GM19240 (cell line): ENCODE results near the gene VTCN1.
"Not testable (repeated sequence)": the region's sequence is repeated elsewhere in the genome, so short reads cannot be mapped to it uniquely, and the experiment has no call there.

Experiments
- DNase-seq: peaks from one replicate; pipeline ENCODE4 v3.0.0; 2011; ENCODE audit warnings: low spot score; ENCODE audit not compliant: insufficient read length

Gene VTCN1, protein sequence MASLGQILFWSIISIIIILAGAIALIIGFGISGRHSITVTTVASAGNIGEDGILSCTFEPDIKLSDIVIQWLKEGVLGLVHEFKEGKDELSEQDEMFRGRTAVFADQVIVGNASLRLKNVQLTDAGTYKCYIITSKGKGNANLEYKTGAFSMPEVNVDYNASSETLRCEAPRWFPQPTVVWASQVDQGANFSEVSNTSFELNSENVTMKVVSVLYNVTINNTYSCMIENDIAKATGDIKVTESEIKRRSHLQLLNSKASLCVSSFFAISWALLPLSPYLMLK

DNA sequence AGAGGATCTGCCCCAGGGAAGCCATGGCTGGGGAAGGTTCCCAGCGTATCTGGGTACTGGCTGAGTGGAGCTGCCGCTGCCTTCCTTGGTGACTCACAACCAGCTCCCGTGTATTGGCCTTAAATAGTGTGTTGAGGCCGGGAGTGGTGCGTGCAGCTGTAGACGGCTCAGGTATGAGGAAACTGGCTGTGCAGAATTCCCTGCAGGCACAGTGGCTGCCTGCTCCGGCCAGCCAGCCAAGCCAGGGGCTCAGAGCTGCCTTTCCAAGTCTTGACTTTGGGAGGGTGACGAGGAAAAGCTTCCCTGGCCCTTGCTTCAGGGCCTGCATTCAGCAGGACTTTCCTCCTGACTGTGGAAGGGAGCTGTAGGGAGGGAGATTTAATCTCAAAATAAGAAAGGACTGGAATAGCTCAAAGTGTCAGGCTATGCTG, at the start of gene VTCN1:
VTCN1 (minus strand) TSS at position 97 of the 431 bp plus-strand sequence; CDS start at position 25, 72 bp downstream.
- DNase-seq, result no peak

DNA sequence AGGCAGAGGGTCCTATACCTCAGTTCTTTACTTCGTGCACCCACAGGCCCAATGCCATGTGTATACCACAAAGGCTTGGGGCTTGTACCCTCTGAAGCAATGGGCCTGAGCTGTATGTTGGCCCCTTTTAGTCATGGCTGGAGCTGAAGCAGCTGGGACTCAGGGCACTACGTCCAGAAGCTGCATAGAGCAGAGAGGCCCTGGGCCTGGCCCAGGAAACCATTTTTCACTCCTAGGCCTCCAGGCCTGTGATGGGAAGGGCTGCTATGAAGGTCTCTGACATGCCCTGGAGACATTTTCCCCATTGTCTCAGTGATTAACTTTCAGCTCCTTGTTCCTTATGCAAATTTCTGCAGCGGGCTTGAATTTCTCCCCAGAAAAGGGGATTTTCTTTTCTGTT, 48.1 kb upstream of the VTCN1 start:
- DNase-seq, result no peak

DNA sequence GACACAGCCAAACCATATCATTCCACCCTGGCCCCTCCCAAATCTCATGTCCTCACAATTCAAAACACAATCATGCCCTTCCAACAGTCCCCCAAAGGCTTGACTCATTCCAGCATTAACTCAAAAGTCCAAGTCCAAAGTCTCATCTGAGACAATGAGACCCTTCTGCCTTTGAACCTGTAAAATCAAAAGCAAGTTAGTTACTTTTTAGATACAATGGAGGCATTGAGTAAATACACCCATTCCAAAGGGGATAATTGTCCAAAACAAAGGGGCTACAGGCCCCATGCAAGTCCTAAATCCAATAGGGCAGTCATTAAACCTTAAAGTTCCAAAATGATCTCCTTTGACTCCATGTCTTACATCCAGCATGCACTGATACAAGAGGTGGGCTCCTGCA, 47.3 kb upstream of the VTCN1 start:
- DNase-seq, result not testable (repeated sequence)

DNA sequence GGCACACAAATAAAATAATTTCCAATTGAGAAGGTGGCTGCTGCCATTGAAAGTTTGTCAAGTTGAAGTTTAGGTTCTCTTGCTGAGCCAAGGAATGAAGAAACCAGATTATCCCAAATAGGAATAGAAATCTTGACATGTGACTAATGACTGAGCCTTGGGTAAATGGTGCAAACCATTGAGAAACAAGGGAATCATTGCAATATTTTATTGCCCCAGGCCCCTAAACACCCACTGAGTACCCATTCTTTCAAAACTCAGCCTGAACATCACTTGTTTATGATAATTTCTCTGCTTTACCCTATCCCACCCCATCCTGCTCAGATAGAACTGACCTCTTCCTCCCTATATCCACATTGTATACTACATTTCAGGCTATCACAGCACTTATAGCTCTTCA, 46.6 kb upstream of the VTCN1 start:
- DNase-seq, result no peak

DNA sequence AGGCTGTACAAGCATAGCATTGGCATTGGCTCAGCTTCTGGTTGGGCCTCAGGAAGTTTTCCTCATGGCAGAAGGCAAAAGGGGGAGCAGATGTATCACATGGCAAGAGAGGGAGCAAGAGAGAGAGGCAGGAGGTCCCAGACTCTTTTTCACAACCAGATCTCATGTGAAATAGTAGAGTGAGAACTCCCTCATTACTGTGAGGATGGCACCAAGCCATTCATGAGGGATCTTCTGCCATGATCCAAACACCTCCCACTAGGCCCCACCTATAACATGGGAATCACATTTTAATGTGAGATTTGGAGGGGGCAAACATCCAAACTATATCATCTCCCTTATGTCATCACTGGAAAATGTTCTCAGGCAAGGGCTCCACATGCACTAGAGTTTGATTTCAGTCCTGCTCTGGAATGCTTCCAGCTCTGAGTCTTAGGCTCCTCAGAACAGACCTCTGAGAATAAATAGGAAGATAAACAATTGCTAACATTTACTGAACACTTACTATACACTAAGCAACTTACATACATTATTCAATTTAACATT, 39.4 kb upstream of the VTCN1 start:
- no peak for DNase-seq

DNA sequence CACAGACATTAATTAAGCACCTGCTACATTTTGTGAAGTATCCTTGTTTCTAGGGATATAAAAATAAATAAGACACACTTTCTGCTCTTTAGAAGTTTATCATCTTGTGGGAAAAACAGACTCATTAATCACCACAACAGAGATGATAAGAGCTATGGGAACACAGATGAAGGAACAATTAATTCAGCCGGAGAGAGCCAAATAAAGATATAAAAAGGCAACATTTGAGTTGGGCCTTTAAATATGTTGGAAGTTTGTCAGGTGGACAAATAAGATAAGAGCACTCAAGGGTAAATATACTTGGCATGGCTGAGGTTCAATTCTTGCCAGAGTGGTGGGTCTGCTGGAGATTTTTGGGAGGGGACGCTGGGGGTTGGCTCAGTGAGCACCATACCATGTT, 34.2 kb upstream of the VTCN1 start:
- no peak for DNase-seq

DNA sequence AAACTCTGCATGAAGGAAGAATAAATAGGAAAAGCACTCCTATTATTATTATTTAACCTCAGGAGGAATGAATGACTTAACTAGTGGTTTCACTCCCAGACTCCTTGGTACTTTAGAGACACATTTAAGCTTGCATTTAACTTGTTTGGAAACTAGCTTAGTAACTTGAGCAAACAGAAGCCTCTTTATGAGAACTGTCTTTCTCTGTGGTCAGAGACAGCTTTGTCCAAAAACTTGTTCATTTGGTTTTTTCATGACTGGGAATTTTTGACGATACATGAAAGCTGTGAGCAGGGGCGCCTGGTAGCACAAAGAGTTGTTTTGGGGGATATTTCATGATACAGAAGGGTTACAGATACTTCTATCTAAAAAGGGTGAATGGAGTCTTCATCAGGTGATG, 33.6 kb upstream of the VTCN1 start:
- DNase-seq, result no peak

DNA sequence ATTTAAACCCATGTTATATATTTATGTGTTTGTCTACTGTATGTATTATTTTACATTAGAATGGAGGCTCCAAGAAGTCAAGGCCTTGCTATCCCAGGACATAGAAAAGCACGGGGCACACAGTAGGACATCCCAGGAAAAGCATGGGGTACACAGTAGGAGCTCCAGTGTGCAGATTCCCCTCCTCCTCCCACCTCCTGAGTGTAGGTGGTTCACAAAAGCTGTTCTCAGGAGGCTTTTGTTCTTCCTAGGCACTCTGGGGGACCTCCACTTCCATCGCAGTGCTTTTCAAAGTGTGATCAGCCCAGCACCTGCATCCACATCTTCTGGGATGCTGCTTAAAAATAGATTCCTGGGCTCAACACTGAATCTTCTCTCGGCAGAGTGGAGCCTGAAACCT, 30.8 kb upstream of the VTCN1 start:
- no peak for DNase-seq

DNA sequence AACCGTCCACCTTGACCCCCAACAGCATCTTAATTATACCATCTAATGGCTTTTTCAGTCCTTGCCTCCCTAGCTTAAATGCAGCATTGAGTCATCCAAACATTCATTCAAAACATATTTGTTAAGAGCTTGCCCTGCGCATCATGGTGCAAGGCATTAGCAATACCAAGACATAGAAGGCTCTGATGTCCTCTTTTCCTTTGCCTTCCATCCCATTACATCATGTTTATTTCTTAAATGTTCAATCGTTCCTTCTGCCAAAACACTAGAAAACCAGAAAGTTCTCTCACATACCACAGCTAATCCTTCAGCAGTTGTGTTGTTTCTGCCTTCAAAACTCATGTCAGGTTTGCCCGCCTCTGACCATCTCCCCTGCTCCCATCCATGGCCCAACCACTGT, 29.8 kb upstream of the VTCN1 start:
- DNase-seq, result no peak

DNA sequence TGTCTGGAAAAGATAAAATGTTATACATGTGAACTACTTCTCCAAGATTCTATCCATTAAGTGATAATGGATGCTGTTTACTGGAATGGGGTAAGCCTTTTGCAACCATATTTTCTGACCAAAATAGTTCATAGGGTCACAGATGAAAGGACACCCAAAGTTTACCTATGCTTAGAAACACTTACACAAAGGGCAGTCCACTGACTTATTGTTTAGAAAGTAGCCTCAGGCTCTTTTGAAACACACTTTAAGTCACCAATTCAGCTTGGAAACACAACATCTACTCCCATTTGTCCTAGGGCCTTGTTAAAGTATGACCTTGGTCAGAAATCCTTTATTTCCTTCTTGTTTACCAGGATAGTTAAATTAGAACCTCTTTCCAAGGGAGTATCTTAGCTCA, 28.7 kb upstream of the VTCN1 start:
- no peak for DNase-seq

DNA sequence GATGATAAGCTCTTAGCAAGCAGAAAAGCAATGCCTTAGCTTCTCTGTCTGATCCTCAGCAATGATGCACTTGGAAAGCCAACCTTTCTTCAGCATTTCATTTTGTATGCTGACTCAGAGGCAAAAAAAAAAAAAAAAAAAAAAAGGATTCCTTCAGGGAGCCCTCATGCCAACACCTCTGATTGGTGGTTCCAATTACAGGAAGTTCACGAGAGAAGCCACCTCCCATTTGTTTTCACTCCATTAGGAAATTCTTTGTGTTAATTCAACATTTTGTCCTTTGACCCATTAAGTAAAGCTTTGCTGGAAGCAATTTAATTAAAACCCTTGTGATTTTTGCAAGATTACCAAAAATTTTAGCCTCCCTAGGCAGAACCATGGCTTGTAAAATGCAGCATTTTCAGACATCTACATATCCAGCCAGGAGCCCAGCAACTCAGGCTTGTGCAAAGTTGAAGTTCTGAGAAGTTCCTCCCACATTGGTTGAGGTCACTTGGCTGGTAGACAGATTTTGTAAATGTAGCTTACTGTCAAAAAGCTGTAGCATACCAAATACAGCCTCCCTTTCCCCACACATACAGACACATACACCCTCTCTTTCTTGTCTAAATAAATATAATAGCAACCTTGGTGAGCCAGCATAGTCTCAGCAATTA, 27.1 kb upstream of the VTCN1 start:
- DNase-seq, result no peak

DNA sequence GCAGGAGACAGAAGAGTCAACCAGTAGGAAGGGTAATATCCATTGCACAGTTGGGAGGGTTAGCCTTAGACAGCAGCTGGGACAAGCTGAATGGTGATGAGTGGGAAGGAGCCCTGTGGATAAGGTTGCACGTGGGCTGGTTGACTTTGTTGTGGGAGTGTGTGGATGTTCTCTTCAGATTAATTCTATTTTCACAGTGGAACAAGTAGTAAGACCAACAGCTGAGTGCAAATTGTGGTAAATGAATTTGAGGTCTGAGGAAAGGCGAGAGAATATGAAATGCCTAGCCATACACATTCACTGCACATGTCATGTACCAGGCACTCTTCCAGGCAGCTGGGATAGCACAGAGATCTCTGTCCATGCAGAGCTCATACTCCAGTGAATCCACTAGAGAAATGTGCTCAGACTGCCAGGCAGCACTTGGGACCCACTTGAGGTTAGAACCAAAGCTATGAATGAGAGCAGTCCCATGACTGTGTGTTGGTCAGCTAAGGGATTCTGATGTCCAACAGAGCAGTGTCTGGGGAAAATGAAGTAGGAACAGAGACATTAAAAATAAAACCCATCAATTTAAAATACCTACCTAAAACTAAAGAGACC, 25.2 kb upstream of the VTCN1 start:
- DNase-seq, result no peak

DNA sequence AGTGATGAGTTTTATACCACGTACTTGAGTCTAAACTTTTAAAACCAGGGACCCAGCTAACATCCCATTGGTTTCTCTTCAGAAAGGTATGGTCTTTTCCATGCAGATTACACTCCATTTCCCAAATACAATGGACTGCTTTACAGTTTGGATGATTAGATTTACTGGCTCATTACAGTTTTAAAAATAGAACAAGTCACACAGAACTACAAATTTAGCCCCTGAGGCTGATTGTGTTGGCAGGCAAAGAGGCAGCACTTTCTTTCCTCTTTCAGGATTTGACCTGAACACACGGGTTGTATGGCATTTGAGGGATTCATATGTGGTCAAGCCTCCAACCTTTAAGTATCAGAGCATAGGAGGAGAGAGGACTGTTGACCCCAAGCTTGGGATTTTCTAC, 21.8 kb upstream of the VTCN1 start:
- DNase-seq, result no peak

DNA sequence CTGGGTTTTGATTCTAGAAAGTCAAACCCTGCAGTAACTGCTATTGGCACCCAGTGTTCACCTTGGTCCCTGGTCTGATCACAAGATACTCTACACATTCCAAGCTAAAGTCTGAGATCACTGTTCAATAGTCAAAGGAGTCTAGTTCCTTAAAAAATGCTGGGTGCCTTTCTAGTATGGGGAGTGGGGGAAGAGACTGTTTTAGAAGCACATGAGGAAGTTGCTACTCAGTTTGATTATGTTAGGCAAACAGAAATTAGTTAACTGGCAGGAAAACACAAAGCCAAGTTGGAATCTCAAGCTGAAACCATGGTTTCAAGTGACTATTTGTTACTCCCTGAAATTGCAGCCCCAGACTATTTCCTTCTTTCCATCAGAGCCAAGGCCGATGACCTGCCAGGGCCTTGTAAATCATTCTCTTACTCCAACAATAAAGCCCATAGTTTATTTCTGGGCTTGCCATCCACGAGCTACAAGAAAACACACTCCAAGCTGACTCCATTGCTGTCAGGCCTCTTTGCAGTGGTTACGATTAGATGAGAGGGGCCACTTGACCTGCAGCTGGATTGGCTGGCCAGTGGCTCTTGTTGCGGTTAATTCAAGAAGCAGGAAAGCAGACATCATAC, 21.1 kb upstream of the VTCN1 start:
- no peak for DNase-seq

DNA sequence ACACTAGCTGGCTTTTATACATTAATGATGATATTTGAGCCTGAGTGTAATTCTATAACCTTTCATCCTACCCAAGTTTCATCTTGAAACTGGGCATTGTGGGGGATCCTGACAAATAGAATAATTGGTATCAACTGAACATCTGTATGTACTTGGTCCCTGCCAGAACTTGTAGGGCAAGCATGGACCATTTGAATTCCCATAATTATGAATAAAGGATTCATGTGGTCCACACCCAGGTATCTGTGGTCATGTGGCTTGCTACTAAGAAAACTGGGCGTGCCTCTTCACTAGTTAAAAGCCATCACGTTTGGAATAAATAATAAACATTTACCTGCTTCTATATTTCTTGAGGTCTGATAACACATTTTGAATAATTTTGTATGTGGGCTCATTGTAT, 20.6 kb upstream of the VTCN1 start:
- DNase-seq, result no peak

DNA sequence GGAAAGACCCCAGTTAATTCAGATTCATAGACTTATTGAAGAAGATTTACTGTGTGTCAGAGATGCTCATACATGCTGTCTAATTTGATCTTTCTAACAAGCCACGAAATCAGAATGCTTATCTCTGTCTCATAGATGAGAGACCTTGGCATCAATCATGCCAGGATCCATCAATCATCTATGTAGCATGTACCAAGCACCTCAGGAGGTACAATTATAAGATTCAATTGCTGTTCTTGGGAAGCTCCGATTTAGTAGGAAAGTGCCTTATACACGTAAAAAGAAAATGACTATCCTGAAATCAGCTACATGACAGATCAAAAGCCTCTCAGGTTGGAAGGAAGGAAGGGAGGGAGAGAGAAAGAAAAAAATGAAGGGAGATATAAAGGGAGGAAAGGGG, 18.5 kb upstream of the VTCN1 start:
- no peak for DNase-seq

DNA sequence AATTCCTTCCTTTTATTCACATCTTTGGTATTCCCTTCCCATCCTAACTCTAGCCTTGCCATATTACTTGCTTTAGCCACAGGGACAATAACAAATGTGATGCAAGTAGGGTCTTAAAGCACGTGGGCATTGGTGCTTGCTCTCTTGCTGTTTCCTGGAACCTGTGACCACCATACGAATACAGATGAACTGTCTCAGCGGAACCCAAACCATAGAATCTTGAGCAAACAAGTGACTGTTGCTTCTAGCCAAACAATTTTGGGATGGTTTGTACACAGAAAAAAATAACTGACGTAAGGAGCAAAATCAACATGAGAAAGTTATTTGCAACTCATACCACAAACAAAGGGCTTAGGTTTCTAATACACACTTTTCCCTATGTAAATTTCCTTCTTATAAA, 15.2 kb upstream of the VTCN1 start:
- DNase-seq, result no peak

DNA sequence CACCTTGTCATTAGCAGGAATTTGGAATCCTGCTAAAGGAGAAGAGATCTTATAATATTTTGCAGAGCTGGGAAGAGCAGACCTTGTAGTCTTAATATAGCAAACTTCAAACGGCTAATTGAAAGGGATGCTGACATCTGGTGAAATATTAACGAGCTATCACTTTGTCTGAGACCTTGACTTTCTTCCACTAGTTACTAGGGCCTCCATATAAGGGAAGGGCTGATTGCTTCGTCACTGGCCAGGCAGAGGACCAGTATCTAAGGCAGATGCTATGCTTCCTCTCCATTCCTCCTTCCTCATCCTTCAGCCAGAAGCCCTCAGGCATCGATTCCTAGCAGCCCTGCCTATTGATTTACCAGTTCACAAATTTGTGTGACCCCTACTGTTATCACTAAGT, 6.0 kb upstream of the VTCN1 start:
- DNase-seq, result no peak

DNA sequence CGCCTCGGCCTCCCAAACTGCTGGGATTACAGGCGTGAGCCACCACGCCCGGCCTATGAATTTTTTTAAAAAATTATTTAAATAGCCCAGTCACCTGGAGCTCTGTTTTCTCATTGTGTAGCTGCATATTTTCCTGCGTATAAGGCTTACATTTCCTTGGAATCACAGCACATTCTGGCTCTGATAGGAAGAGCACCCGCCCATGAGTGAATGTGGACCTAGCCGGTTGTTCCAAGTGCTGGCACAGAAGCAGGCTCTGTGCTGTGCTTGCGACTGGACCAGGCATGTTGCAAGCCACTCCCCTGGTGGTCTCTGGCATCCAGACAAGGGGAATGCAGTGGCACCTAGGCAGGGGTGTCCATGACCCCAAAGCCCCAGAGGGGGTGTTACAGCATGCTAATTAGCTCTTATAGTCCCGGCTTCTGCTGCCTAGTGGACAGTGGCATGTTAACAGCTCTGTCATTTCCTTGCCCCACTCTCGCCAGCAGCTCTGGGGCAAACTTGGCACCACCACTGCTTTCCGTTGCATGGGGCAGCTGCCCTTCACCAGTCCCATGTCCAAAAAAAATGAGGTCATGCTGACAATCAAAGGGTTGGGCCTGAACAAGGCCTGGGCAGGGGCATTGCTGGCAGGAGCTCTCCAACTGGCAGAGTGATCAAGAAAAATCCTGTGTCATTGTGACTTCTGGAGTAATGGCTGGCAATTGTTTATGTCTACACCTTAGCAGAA, 5.2 kb upstream of the VTCN1 start:
- no peak for DNase-seq

DNA sequence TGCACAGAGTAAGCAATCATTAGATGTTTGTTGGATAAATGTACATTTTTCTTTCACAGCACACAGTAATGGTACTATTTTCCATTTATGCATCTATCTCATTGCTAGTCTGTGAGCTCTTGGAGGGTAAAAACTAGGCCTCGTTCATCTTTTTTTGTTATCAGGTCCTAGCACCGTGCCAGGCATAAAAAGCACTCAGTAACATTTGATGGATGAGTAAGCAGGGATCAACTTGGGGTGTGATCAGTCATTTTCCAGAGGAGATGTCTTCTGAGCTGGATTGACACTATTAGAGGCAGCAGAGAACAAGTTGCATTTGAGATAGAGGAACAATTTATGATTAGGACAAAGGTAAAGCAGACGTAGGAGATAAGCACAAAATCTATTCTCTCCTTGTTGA, 4.3 kb upstream of the VTCN1 start:
- no peak for DNase-seq

DNA sequence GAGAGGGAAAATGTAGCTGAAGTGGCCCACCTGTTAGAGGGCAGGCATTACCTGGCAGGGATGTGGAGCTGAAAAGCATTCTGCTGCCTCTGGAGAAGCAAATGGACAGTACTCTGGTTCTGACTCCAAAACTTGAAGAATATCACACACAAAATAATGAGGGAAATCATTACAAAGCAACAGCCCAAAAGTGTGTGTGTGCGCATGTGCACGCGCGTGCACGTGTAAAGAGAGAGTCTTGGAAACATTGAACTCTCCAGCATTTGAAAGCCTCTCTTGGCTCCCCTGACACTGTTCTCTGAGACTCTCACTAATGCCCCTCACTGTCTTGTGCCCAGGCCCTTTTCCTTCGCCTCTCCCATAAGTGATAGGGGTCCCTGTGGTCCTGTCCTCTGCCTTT, 2.3 kb upstream of the VTCN1 start:
- DNase-seq, result no peak

DNA sequence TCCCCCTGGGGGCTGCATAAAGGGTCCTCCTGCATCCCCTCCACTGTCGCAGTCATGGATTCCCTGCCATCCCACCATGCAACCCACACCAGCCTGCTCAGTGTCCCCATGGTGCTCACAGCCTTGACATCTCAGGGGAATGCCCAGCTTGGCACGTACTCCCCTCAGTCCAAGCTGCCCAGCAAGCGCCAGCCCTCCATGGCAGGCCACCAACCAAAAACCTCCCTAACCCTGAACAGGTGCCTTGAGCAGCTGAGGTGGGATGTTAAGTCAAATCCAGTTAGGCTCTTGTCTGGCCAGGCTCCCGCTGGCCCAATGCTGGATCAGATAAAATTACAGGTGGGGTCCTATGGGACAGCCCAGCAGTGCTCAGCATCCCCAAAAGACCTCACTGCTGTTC, 341 bp downstream of the VTCN1 start:
- no peak for DNase-seq
